Measurements from ENCODE around the gene PTPN14. TPM values are rescaled to one million over a fixed set of nuclear protein-coding genes. Genes with fewer than 3 reads are reported as not detected.

Gene PTPN14
- total RNA-seq, 1 donor from 2014 or later = 27.2 TPM

- intact Hi-C loops (cut with DNase I) = no loop called here
- no peak for DNase-seq (ENCODE audit: low spot score in 2 of 2)
- TF ChIP-seq CTCF (IDR thresholded peaks at IDR 0.05) = no peak
- Histone ChIP-seq H3K9me3 (no peaks in the 10 kb centered on the region), H3K4me3 (no peak overlapping the region), H3K27ac (no peak overlapping the region), H3K36me3 (no peaks in the 10 kb centered on the region), H3K4me1 (no peaks in the 10 kb centered on the region), H3K27me3 (no peaks in the 10 kb centered on the region)
Measured at GRCh38 chr1:214515544-214516433, 35.6 kb downstream of the PTPN14 start.

GRCh38 chr1:214514819-214515383, 36.5 kb downstream of the PTPN14 start:
- no peaks in the 10 kb centered on the region for H3K27me3 ChIP-seq
- no peak overlapping the region for H3K27ac ChIP-seq
- H3K4me3 ChIP-seq = no peak overlapping the region
- no peak for TF ChIP-seq CTCF (IDR thresholded peaks at IDR 0.05)
- H3K36me3 ChIP-seq = no peaks in the 10 kb centered on the region
- intact Hi-C loops (cut with DNase I) = no loop called here
- H3K9me3 ChIP-seq = no peaks in the 10 kb centered on the region
- DNase-seq (ENCODE audit: low spot score in 2 of 2) = no peak
- H3K4me1 ChIP-seq = no peaks in the 10 kb centered on the region

- Histone ChIP-seq H3K9me3 (no peaks in the 10 kb centered on the region), H3K4me3 (no peak overlapping the region), H3K27me3 (no peaks in the 10 kb centered on the region), H3K4me1 (no peaks in the 10 kb centered on the region), H3K36me3 (no peaks in the 10 kb centered on the region), H3K27ac (no peak overlapping the region)
- intact Hi-C loops (cut with DNase I) = no loop called here
- no peak for DNase-seq (ENCODE audit: low spot score in 2 of 2)
- TF ChIP-seq CTCF (IDR thresholded peaks at IDR 0.05) = no peak
Measured at GRCh38 chr1:214514032-214514818, 37.2 kb downstream of the PTPN14 start.

- no peaks in the 10 kb centered on the region for H3K4me1 ChIP-seq
- intact Hi-C loops (cut with DNase I) = no loop called here
- no peak for TF ChIP-seq CTCF (IDR thresholded peaks at IDR 0.05)
- no peaks in the 10 kb centered on the region for H3K9me3 ChIP-seq
- H3K36me3 ChIP-seq = no peaks in the 10 kb centered on the region
- DNase-seq (ENCODE audit: low spot score in 2 of 2) = no peak
- no peak overlapping the region for H3K27ac ChIP-seq
- no peaks in the 10 kb centered on the region for H3K27me3 ChIP-seq
- no peak overlapping the region for H3K4me3 ChIP-seq
Measured at GRCh38 chr1:214513394-214513793, 38.0 kb downstream of the PTPN14 start.

GRCh38 chr1:214511639-214511998, 39.8 kb downstream of the PTPN14 start:
- Histone ChIP-seq H3K27me3 (no peaks in the 10 kb centered on the region), H3K4me1 (no peaks in the 10 kb centered on the region), H3K36me3 (no peaks in the 10 kb centered on the region), H3K4me3 (no peak overlapping the region), H3K9me3 (no peaks in the 10 kb centered on the region), H3K27ac (no peak overlapping the region)
- intact Hi-C loops (cut with DNase I) = no loop called here
- no peak for DNase-seq (ENCODE audit: low spot score in 2 of 2)
- no peak for TF ChIP-seq CTCF (IDR thresholded peaks at IDR 0.05)
